ENCODE results near the gene PACSIN1.

DNA sequence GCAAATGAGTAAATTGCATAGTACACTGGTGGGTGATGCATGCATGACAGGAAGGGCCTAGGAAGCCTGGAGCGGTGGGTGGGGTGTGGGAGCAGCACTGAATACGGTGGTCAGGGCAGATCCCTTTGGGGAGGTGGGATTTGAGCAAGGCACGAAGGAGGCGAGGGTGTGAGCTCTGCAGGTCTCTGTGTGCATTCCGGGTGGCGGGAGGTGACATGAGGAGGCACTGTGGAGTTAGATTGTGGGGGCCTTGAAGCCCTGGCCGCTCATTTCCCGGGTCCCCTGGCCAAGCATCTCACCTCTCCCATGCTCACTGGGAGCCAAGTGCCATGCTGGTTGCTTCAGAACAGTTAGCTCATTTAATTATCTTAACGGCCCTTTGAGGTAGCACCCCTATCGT is 96.5 kb downstream of the PACSIN1 start:
- TF ChIP-seq, protein P1, sequence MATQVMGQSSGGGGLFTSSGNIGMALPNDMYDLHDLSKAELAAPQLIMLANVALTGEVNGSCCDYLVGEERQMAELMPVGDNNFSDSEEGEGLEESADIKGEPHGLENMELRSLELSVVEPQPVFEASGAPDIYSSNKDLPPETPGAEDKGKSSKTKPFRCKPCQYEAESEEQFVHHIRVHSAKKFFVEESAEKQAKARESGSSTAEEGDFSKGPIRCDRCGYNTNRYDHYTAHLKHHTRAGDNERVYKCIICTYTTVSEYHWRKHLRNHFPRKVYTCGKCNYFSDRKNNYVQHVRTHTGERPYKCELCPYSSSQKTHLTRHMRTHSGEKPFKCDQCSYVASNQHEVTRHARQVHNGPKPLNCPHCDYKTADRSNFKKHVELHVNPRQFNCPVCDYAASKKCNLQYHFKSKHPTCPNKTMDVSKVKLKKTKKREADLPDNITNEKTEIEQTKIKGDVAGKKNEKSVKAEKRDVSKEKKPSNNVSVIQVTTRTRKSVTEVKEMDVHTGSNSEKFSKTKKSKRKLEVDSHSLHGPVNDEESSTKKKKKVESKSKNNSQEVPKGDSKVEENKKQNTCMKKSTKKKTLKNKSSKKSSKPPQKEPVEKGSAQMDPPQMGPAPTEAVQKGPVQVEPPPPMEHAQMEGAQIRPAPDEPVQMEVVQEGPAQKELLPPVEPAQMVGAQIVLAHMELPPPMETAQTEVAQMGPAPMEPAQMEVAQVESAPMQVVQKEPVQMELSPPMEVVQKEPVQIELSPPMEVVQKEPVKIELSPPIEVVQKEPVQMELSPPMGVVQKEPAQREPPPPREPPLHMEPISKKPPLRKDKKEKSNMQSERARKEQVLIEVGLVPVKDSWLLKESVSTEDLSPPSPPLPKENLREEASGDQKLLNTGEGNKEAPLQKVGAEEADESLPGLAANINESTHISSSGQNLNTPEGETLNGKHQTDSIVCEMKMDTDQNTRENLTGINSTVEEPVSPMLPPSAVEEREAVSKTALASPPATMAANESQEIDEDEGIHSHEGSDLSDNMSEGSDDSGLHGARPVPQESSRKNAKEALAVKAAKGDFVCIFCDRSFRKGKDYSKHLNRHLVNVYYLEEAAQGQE (IDR thresholded peaks at IDR 0.05) = no peak
- TF ChIP-seq, protein P2, sequence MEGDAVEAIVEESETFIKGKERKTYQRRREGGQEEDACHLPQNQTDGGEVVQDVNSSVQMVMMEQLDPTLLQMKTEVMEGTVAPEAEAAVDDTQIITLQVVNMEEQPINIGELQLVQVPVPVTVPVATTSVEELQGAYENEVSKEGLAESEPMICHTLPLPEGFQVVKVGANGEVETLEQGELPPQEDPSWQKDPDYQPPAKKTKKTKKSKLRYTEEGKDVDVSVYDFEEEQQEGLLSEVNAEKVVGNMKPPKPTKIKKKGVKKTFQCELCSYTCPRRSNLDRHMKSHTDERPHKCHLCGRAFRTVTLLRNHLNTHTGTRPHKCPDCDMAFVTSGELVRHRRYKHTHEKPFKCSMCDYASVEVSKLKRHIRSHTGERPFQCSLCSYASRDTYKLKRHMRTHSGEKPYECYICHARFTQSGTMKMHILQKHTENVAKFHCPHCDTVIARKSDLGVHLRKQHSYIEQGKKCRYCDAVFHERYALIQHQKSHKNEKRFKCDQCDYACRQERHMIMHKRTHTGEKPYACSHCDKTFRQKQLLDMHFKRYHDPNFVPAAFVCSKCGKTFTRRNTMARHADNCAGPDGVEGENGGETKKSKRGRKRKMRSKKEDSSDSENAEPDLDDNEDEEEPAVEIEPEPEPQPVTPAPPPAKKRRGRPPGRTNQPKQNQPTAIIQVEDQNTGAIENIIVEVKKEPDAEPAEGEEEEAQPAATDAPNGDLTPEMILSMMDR (IDR thresholded peaks at IDR 0.05; ENCODE audit: low read depth, low read length, missing input control) = no peak
- TF ChIP-seq, protein P3, sequence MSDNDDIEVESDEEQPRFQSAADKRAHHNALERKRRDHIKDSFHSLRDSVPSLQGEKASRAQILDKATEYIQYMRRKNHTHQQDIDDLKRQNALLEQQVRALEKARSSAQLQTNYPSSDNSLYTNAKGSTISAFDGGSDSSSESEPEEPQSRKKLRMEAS (IDR thresholded peaks at IDR 0.05) = no peak
- TF ChIP-seq, protein P4, sequence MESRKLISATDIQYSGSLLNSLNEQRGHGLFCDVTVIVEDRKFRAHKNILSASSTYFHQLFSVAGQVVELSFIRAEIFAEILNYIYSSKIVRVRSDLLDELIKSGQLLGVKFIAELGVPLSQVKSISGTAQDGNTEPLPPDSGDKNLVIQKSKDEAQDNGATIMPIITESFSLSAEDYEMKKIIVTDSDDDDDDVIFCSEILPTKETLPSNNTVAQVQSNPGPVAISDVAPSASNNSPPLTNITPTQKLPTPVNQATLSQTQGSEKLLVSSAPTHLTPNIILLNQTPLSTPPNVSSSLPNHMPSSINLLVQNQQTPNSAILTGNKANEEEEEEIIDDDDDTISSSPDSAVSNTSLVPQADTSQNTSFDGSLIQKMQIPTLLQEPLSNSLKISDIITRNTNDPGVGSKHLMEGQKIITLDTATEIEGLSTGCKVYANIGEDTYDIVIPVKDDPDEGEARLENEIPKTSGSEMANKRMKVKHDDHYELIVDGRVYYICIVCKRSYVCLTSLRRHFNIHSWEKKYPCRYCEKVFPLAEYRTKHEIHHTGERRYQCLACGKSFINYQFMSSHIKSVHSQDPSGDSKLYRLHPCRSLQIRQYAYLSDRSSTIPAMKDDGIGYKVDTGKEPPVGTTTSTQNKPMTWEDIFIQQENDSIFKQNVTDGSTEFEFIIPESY (IDR thresholded peaks at IDR 0.05) = no peak
